HuH-7.5 (cell line): ENCODE data around the gene NFYC.
A peak's percentile ranks its signal among the peaks of the same experiment; 100 is the strongest.

Source experiments
- DNase-seq: peaks from one replicate; pipeline ENCODE4 v3.0.0; 2011; ENCODE audit warnings: low spot score

NFYC gene

DNA sequence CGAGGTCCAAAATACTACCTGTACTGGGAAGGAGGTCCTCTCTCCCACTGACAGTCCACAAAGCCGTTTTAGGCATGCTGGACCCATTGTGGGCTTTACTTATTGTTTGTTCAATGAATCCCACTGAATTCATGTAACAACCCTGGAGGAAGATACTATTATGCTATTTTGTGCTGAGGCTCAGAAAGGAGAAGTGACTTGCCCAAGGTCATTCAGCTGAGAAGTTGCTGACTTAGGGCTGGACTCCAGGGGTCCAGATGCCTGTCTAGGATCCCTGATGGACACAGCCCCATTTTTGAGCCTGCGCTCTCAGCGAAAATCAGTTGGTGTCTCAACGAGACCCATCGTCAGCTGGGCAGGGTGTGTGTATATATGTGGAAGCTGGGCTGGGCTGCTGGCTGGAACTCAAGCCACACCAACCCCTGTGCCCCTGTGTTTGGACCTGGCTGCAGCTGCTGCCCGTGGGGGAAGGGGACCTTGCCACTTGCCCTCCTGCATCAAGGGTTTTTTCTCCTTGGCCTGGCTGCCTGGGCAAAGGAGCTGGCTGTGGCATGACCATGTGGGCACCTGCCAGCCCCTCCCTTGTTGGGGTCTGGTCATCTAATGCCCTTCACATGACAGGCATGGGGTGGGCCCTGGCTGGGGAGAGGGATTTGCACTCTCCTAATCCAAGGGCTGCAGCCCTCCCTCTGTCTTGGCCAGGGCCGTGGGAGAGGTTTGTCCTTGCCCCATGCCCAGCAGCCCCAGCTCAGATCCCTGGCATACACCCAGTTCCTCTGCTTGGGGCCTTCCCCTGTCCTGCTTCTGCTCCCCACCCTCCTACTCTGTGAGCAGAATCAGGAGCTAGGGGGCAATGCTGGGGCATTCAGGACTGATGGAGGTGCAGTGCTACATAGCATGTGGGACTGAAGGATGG, 107.1 kb downstream of the NFYC start:
- no peak for DNase-seq

- no peak for DNase-seq
Observed at GRCh38 chr1:40799351-40799867, 107.9 kb downstream of the NFYC start.

GRCh38 chr1:40801742-40802077, 110.2 kb downstream of the NFYC start:
- no peak for DNase-seq

DNA sequence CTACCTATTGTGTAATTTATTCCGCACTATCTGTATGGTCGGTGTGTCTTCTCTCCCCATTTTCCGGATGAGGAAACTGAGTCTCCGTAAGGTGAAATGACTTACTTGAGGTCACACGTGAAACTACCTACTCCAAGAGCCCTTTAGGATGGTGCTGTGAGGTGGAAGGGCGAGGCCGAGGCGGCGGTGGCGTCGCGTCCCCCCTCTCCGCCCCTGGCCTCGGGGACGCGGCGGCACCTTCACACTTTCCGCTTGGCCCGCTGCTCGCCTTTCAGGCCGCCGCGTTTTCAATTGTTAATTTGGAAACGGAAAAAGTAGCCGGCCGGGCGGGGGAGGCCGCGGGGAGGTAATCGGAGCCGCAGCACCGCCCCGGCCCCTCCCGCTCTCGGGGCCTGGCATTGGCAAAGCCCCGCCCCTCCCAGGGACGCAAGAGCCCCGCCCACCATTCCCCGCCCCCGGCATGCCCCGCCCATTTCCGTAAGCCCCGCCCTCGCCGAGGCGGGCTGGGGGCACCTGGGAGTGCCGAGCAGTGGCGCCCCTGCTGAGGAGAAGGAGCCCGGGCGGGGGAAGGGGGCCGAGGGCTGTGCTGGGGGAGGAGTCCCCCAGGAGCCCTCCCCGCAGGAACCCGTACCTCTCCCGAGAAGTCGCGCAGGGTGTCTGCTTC, 110.7 kb downstream of the NFYC start:
- peak; percentile 81 for DNase-seq

- DNase-seq = no peak
Observed at GRCh38 chr1:40802742-40803113, 111.2 kb downstream of the NFYC start.

- no peak for DNase-seq
Observed at GRCh38 chr1:40803447-40803846, 111.9 kb downstream of the NFYC start.

- no peak for DNase-seq
Observed at GRCh38 chr1:40803902-40804301, 112.4 kb downstream of the NFYC start.

DNA sequence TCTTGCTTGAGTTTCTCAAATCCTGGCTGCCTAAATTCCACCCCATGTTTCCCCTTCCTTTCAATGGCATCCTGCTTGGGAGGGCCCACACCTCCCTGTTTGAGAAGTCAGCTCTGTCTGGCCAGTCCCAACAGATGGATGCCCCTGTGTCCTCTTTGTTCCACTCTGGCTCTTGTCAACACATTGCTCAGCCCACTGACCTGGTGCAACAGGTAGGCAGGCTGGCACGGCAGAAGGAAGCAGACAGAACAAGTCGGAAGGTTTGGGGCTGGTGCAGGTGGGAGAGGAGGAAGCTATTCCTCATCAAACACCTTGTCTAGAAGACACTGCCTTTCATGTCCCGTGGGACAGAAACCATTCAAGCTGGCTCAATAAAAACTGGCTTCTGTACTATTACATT, 114.7 kb downstream of the NFYC start:
- DNase-seq = no peak

- no peak for DNase-seq
Observed at GRCh38 chr1:40806731-40807695, 115.5 kb downstream of the NFYC start.

- no peak for DNase-seq
Observed at GRCh38 chr1:40808002-40808401, 116.5 kb downstream of the NFYC start.

GRCh38 chr1:40808444-40808843, 116.9 kb downstream of the NFYC start:
- DNase-seq = no peak

DNA sequence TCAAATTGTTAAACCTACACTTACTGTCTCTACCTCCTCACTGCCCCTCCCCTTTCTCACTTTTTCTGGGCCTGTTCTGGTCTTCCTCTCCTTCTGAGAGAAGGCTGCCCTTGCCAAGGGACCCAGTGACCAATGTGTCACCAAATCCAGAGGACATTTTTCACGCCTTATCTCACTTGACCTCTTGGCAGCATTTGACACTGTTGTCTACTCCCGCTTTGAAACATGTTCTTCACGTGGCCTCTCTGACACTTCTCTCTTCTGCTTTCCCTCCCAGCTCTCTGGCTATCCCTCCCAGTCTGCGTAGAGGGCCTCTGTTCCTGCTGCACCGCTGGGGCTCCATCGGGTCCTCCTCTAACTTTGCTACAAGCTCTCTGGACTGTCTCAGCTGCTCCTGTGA, 117.4 kb downstream of the NFYC start:
- DNase-seq = no peak

GRCh38 chr1:40810927-40811326, 119.4 kb downstream of the NFYC start:
- DNase-seq = no peak

- DNase-seq = no peak
Observed at GRCh38 chr1:40815420-40815819, 123.9 kb downstream of the NFYC start.

- no peak for DNase-seq
Observed at GRCh38 chr1:40817791-40818263, 126.3 kb downstream of the NFYC start.

DNA sequence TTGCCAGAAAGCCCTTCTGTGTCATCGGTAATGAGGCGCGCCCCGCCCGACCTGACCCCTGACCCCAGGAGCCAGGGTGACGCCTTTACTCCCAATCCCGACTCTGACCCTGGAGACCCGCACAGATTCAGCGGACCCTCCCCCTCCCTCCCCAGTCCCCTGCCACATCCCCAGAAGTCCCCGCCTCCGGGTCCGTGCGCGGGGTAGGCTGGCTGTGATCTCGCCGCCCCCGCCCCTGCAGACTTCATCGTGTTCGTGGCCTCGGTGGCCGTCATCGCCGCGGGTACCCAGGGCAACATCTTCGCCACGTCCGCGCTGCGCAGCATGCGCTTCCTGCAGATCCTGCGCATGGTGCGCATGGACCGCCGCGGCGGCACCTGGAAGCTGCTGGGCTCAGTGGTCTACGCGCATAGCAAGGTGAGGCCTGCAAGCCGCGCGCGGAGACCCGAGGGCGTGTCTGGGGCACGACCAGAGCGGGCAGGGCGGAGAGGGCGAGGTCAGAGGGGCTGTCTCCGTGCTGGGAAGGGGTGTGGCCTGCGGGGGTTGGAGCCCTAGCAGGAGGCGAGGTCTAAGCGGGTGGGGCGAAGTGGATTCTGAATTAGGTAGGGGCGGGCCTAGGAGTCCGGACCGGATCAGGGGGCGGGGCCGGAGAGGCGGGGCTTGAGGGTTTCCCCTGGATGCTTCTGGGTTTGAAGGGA, 126.9 kb downstream of the NFYC start:
- no peak for DNase-seq

- no peak for DNase-seq
Observed at GRCh38 chr1:40819101-40819500, 127.6 kb downstream of the NFYC start.

DNA sequence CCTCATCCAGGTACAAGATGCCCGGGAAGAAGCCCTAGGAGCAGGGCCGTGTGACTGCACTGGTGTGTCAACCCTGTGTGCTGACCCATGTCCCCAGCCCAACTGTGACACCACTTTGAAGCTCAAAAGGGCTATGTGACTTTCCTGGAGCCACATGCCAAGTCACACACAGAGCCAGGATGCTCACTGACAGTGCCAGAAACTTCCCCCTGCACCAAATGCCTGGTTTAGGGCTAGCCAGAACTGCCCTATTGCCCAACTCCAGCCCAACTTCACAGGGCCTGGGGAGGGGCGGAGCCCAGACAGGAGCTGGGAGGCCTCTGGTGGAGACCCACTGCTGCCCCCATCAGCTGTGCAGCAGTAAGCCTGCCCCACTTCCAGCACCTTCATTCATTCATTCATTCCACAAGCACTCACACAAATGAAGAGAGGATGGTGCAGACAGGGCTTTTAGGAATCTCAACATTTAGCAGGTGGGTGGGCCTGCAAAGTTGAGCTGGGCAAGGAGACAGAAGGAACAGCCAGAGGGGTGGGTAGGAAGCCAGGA, 128.8 kb downstream of the NFYC start:
- DNase-seq = peak; percentile 49
